ENCODE data around the gene CHRM5. TPM values are rescaled to one million over a fixed set of nuclear protein-coding genes. Genes with fewer than 3 reads are reported as not detected.

CHRM5 gene
- total and polyA plus RNA-seq, 2 donors (not counting 3 experiments of a cell fraction or from before 2014, with no cell fraction given), result 0.03 TPM; not detected in 1

GRCh38 chr15:33932734-33933133 is 35.6 kb upstream of the CHRM5 start:
- Histone ChIP-seq H3K9me3 (replicated peaks; ENCODE audit: control insufficient read depth, insufficient read depth, low read length) (no peaks in the 10 kb centered on the region), H3K27ac (ENCODE audit: insufficient read depth, low read depth, low read length) (no peak overlapping the region), H3K4me3 (replicated peaks in 1 of 3; ENCODE audit: insufficient read depth in 1 of 3, low read depth in 1 of 3, low read length in 3 of 3) (no peak overlapping the region), H3K9ac (replicated peaks; ENCODE audit: extremely low read depth, insufficient read depth, low read length) (no peak overlapping the region), H2AFZ (ENCODE audit: low read depth, low read length) (no peak overlapping the region), H3K27me3 (ENCODE audit: control insufficient read depth in 2 of 2, insufficient read depth in 2 of 2, low read length in 2 of 2) (no peaks in the 10 kb centered on the region), H3K4me1 (ENCODE audit: control insufficient read depth, extremely low read depth, insufficient read depth, low read length) (no peaks in the 10 kb centered on the region), H4K20me1 (replicated peaks; ENCODE audit: control insufficient read depth, extremely low read depth, insufficient read depth, low read length) (no peaks in the 10 kb centered on the region), H3K9me1 (replicated peaks; ENCODE audit: control insufficient read depth, extremely low read depth, insufficient read depth, low read length) (no peaks in the 10 kb centered on the region), H3K79me2 (ENCODE audit: control insufficient read depth, insufficient read depth, low read length) (no peaks in the 10 kb centered on the region), H3K4me2 (ENCODE audit: insufficient read depth, low read length) (no peak overlapping the region), H3K36me3 (ENCODE audit: control insufficient read depth in 2 of 2, extremely low read depth in 1 of 2, insufficient read depth in 2 of 2, low read length in 2 of 2) (no peaks in the 10 kb centered on the region)
- no peak for TF ChIP-seq GATA2 (IDR thresholded peaks at IDR 0.05; ENCODE audit: insufficient read depth, insufficient read length, low read depth, low read length)
- TF ChIP-seq POLR2AphosphoS5 (IDR thresholded peaks at IDR 0.05; ENCODE audit: insufficient read depth, low read depth, low read length), result no peak
- no peak for TF ChIP-seq MYC (IDR thresholded peaks at IDR 0.05; ENCODE audit: low read depth, low read length)
- no peak for TF ChIP-seq EZH2 (IDR thresholded peaks at IDR 0.05; ENCODE audit: borderline replicate concordance, low read depth, low read length, severe bottlenecking)
- no peak for TF ChIP-seq JUN (IDR thresholded peaks at IDR 0.05; ENCODE audit: borderline replicate concordance, insufficient read depth, insufficient read length, low read depth)
- TF ChIP-seq POLR2A (IDR thresholded peaks at IDR 0.05; ENCODE audit: low read depth, low read length), result no peak
- no peak for TF ChIP-seq FOS (IDR thresholded peaks at IDR 0.05; ENCODE audit: borderline replicate concordance, insufficient read depth, low read length)
- no peak for TF ChIP-seq MAX (IDR thresholded peaks at IDR 0.05; ENCODE audit: insufficient read depth, insufficient read length)
- TF ChIP-seq, protein P1, sequence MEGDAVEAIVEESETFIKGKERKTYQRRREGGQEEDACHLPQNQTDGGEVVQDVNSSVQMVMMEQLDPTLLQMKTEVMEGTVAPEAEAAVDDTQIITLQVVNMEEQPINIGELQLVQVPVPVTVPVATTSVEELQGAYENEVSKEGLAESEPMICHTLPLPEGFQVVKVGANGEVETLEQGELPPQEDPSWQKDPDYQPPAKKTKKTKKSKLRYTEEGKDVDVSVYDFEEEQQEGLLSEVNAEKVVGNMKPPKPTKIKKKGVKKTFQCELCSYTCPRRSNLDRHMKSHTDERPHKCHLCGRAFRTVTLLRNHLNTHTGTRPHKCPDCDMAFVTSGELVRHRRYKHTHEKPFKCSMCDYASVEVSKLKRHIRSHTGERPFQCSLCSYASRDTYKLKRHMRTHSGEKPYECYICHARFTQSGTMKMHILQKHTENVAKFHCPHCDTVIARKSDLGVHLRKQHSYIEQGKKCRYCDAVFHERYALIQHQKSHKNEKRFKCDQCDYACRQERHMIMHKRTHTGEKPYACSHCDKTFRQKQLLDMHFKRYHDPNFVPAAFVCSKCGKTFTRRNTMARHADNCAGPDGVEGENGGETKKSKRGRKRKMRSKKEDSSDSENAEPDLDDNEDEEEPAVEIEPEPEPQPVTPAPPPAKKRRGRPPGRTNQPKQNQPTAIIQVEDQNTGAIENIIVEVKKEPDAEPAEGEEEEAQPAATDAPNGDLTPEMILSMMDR (IDR thresholded peaks at IDR 0.05; ENCODE audit: extremely low read depth in 1 of 2, insufficient read depth in 1 of 2, low read depth in 1 of 2, low read length in 2 of 2), result no peak
- DNase-seq (ENCODE audit: low read depth, low spot score) (no peak), FAIRE-seq (no peak)
- CTCF ChIA-PET, result no interaction called here
- BruUV-seq (replicated peaks), result no TSS peak
- dilution Hi-C loops (cut with MboI; ENCODE audit: extremely low pct_ligation_motif_present, low sequenced_read_pairs), result no loop called here
- intact Hi-C loops (cut with micrococcal nuclease), result no loop called here
- POLR2A ChIA-PET, result no interaction called here

Data from endothelial cell of umbilical vein (primary cell).